ENCODE measurements around the gene BCKDK. TPM values are rescaled to one million over a fixed set of nuclear protein-coding genes. Genes with fewer than 3 reads are reported as not detected.

Gene BCKDK
- 25.0 and 40.4 TPM in 2 replicates for total RNA-seq (2014; rRNA removed; shearing (Covaris generic))
- 36.5 and 39.0 TPM in 2 replicates for total RNA-seq (2022)
- percentile 46 among the genes with signal in this experiment for Bru-seq, nascent RNA
- percentile 58 among the genes with signal in this experiment for BruChase-seq, experiment 1, labeled RNA remaining after a 6-hour chase
- BruChase-seq, experiment 2, labeled RNA remaining after a 2-hour chase, result percentile 53 among the genes with signal in this experiment
- long read RNA-seq, transcript BCKDK-201 (12 exons, 2,128 nt), result minor isoform, 35 of 107 reads
- long read RNA-seq, transcript BCKDK-203 (11 exons, 1,997 nt), result major isoform, 48 of 107 reads
- long read RNA-seq, partial matches to known transcripts, result 14 of 107 reads
- long read RNA-seq, other reads (novel, unspliced or antisense), result 9 of 107 reads

GRCh38 chr16:31108035-31108793 is at the start of gene BCKDK:
Gene BCKDK, plus strand, starts transcription at chr16:31108386. Its CDS starts 838 bp downstream, at chr16:31109224.
- H3K4me2 ChIP-seq (ENCODE audit: low read length), result peak within 1 kb of the TSS; percentile 96
- peaks cover 32% of the 10 kb centered on the region for H3K36me3 ChIP-seq (ENCODE audit: insufficient read depth, low read length)
- H3K4me1 ChIP-seq (ENCODE audit: insufficient read depth, low read length, poor library complexity, severe bottlenecking), result peaks cover 18% of the 10 kb centered on the region
- CTCF ChIA-PET (ENCODE audit: unreplicated experiment), result no interaction called here
- intact Hi-C loops (cut with micrococcal nuclease; ENCODE audit: unreplicated experiment), result loop anchor here (2.0 kb wide), 1 partner anchor 35 kb away; no protein-coding TSS in a partner anchor
- BruUV-seq (replicated peaks), result no TSS peak
- H3K79me2 ChIP-seq (ENCODE audit: insufficient read depth, low read depth, low read length), result no peaks in the 10 kb centered on the region
- POLR2A ChIA-PET, result interaction anchor here (0.9 to 1.7 kb wide), 3 partner anchors 9 to 34 kb away, joined by 3 to 8 read pairs (median 3); partner anchors contain the start of gene KAT8
- peak within 1 kb of the TSS; percentile 38 for H3K27ac ChIP-seq (ENCODE audit: low read depth, low read length, poor library complexity, severe bottlenecking)
- peak within 1 kb of the TSS; percentile 93 for H2AFZ ChIP-seq (ENCODE audit: low read length)
- H3K4me3 ChIP-seq (ENCODE audit: low read depth, low read length, poor library complexity, severe bottlenecking), result peak within 1 kb of the TSS; percentile 87
- H3K9me3 ChIP-seq (ENCODE audit: low read length), result no peaks in the 10 kb centered on the region
- TF ChIP-seq, protein P1, sequence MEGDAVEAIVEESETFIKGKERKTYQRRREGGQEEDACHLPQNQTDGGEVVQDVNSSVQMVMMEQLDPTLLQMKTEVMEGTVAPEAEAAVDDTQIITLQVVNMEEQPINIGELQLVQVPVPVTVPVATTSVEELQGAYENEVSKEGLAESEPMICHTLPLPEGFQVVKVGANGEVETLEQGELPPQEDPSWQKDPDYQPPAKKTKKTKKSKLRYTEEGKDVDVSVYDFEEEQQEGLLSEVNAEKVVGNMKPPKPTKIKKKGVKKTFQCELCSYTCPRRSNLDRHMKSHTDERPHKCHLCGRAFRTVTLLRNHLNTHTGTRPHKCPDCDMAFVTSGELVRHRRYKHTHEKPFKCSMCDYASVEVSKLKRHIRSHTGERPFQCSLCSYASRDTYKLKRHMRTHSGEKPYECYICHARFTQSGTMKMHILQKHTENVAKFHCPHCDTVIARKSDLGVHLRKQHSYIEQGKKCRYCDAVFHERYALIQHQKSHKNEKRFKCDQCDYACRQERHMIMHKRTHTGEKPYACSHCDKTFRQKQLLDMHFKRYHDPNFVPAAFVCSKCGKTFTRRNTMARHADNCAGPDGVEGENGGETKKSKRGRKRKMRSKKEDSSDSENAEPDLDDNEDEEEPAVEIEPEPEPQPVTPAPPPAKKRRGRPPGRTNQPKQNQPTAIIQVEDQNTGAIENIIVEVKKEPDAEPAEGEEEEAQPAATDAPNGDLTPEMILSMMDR (conservative IDR thresholded peaks at IDR 0.05; ENCODE audit: low read length), result no peak
- no peak for TF ChIP-seq EZH2phosphoT487 (IDR thresholded peaks at IDR 0.05; ENCODE audit: borderline replicate concordance, low read depth, low read length)
- DNase-seq (ENCODE audit: low spot score), result peak; percentile 88
- no peaks in the 10 kb centered on the region for H3K9me2 ChIP-seq (ENCODE audit: insufficient read depth, low read length)
- H4K20me1 ChIP-seq (ENCODE audit: insufficient read depth, low read length), result no peaks in the 10 kb centered on the region

DNA sequence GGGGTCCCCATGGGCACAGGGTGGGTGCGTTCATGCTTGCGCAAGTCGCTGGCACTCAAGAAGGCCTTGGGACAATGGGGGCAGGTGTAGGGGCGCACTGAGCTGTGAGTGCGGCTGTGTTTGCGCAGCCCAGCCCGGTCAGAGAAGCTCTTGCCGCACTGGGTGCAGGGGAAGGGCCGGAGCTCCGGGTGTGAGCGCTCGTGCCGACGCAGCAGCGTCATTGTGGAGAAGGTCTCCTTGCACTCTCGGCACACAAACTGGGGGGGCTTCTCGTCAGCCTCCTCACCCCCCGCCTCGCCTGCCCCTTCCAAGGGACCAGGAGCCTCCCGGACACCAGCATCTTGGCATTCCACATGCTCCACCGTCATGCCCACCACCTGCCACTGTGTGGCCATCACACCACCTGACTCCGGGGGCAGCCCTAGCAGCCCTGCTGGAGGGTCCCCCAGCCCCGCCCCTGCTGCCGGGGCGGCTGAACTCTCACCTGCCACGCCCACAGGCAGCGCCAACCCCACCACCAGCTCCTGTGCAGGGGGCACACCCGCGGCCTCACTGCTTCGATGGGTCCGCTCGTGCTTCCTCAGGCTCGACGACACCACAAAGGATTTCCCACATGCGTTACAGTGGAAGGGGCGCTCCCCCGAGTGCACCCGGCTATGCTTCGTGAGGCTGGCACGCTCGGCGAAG is 46.9 kb upstream of the BCKDK start:
- no peaks in the 10 kb centered on the region for H4K20me1 ChIP-seq (ENCODE audit: insufficient read depth, low read length)
- H3K4me1 ChIP-seq (ENCODE audit: insufficient read depth, low read length, poor library complexity, severe bottlenecking), result no peaks in the 10 kb centered on the region
- BruUV-seq (replicated peaks), result no TSS peak
- H3K79me2 ChIP-seq (ENCODE audit: insufficient read depth, low read depth, low read length), result no peaks in the 10 kb centered on the region
- no peaks in the 10 kb centered on the region for H3K9me2 ChIP-seq (ENCODE audit: insufficient read depth, low read length)
- no peak overlapping the region for H3K4me2 ChIP-seq (ENCODE audit: low read length)
- no peak overlapping the region for H2AFZ ChIP-seq (ENCODE audit: low read length)
- ChIA-PET CTCF (ENCODE audit: unreplicated experiment) (no interaction called here), POLR2A (no interaction called here)
- intact Hi-C loops (cut with micrococcal nuclease; ENCODE audit: unreplicated experiment), result no loop called here
- no peak for TF ChIP-seq EZH2phosphoT487 (IDR thresholded peaks at IDR 0.05; ENCODE audit: borderline replicate concordance, low read depth, low read length)
- TF ChIP-seq, protein P1 (conservative IDR thresholded peaks at IDR 0.05; ENCODE audit: low read length), result no peak
- peaks cover 42% of the 10 kb centered on the region for H3K36me3 ChIP-seq (ENCODE audit: insufficient read depth, low read length)
- no peak for DNase-seq (ENCODE audit: low spot score)
- H3K9me3 ChIP-seq (ENCODE audit: low read length), result no peaks in the 10 kb centered on the region
- H3K27ac ChIP-seq (ENCODE audit: low read depth, low read length, poor library complexity, severe bottlenecking), result no peak overlapping the region
- no peak overlapping the region for H3K4me3 ChIP-seq (ENCODE audit: low read depth, low read length, poor library complexity, severe bottlenecking)
